HG03378 (cell line): Measurements from ENCODE around the gene VCAN.
A peak's percentile ranks its signal among the peaks of the same experiment; 100 is the strongest.

Source experiments
- ATAC-seq: cut with Tn5 transposase; IDR thresholded peaks from one replicate; pipeline ENCODE4 v1.9.1; 2021; ENCODE audit warnings: mild to moderate bottlenecking, moderate library complexity; ENCODE audit not compliant: unreplicated experiment

Gene VCAN

DNA sequence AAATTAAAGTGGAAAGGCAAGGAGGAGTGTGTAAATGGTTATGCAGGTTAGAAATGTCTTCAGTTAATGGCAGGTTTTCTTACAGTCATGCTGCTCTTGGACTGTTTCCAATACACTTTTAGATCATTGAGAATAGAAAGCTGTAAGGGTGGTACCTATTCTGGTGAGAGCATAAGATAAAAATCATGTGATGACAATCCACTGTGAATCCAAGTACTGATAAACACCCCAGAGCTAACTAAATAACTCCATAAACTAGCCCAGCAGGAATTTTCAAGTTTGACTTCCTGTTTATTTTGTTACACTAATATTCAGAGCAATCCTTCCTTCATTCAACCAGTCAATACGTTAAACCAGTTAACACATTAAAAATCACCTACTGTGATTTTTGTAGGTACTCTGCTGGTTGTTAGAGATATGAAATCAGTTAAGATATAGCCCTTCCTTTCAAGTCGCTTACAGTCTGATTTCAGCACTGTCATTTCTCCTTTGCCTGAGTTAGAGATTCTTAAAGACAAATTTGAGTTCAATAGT, 22.6 kb downstream of the VCAN start:
- no peak for ATAC-seq

DNA sequence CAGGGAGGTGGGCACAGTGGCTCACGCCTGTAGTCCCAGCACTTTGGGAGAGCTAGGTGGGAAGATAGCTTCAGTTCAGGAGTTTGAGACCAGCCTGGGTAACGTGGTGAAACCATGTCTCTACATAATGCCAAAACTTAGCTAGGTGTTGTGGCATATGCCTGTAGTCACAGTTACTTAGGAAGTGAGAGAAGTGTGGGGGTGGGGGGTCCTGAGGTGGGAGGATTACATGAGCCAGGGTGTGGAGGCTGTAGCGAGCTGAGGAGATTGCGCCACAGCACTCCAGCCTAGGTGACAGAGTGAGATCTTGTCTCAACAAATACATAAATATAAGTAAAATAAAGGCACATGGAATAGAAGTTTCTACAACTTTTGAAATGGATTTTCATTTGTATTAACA, 23.1 kb downstream of the VCAN start:
- no peak for ATAC-seq

DNA sequence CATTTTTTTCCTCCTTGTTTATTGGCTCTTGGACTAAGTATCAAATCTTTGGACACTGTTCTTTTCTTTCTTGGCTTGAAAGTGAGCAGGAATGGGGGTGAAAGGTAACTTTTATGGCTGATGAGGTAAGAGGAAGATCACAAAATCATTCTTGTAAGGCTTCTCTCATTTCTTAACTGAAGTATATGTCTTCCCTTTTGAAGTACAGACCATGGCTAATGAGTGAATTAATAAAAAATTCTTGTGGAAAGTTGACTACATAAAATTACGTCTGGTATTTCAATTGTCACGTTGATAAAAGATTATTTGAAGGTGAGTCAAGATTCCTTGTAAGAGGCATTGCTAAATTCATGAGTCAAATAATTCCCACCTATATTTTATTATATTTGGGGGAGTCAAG, 25.1 kb downstream of the VCAN start:
- ATAC-seq = no peak

DNA sequence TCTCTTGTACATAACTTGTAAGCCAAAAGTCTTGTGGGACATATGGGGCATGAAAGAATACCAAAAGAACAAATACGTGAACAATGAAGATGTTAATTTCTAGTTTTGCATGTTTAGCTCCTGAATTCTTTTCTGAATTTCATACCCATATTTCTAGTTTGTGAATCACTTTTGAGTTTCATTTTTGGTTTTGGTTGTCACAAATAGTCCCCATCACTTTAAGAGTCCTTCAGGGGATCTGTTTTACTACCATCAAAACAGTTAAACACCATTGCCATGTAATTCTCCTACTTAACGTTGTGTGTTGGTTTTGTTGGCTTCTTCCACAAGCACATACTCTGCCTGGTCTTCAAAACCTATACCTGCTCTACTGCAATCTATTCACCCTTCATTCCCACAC, 27.0 kb downstream of the VCAN start:
- no peak for ATAC-seq

DNA sequence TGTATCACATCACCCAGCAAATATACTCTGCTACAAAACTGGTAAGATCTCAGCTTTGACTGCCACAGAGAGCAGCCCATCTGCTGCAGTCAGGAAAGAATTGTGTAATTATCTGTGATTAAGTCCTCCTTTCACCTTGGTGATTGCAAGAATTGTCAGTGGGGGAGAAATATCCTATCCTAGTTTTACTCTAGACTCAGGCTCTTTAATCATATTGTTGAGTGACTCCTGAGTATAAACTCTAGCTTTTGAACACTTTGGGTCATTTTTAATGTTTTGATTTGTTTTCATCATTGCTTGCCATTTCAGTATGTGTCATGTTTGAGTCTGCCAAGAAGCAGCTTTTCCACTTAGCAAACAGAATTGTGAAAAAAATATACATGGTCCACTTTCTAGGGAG, 32.1 kb downstream of the VCAN start:
- ATAC-seq = no peak

DNA sequence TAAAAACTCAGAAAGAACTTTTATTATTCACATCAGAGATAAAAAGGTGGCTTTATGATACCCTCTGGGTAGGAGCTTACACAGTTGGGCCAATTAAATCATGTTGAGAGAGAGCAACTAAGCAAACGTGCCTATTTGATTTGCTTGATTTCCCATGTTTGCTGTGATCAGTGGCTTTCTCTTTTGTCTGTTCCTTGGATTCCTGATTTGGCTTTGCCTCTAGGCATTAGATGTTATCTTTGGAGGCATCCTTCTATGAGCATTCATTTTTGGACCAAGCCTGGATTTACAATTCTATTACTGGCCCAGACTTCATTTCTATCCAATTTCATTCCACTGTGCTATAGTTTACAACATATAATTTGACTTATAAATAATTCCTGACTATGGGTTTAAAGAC, 35.9 kb downstream of the VCAN start:
- ATAC-seq = no peak

DNA sequence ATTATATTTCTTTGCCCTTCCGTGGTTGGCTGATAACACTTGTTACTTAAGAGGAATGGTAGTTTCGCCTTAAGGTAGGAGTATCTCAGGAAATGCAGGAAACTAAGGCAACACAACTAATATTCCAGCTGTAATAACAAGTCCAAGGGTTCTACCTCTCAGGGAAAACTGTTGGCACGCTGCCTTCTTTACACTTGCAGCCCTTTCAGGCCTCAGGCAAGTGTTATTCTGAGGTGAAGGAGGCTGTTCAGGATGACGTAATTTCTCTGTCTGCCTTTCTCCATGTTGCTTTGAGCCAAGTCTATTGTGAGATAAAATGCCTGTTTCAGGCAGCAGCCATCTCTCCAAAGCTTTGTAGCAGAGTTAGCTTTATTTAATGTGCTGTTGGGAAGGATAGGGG, 38.0 kb downstream of the VCAN start:
- ATAC-seq = no peak

DNA sequence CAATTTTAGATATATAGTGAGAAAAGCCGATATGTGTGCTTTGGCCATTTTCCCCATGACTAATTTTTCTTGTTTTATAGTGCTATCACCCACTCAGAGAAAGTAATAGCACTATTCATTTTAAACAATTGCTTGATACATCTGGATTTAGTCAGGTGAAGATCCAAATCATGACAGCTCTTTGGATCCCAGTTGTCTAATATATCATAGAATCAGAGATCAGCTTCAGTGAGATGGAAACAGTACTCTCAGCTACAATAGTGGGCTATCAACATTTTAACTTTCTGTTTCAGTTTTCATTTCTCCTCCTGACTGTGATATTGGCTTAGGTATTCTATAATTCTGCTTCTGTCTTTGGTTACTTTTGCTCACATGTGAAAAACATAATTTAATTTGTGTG, 38.7 kb downstream of the VCAN start:
- ATAC-seq = peak; percentile 91

DNA sequence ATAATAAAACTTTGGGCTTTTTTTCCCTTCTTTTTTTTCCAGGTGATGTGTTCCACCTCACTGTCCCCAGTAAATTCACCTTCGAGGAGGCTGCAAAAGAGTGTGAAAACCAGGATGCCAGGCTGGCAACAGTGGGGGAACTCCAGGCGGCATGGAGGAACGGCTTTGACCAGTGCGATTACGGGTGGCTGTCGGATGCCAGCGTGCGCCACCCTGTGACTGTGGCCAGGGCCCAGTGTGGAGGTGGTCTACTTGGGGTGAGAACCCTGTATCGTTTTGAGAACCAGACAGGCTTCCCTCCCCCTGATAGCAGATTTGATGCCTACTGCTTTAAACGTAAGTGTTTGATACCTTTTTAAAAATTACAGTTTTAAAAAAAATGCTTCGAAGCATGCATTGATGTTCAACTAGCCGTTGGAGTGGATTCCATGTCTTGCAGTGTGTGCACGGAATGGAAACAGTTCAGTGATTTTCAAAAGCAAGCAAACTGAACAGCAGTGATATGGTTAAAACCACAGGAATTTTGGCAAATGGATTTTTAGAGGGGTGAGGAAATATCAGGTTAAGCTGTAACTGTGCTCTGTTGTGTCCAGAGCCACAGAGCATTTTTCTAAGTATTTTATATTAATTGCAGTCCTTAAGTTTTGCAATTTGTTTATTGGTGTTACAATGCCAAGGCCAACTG, 40.7 kb downstream of the VCAN start:
- ATAC-seq = no peak

DNA sequence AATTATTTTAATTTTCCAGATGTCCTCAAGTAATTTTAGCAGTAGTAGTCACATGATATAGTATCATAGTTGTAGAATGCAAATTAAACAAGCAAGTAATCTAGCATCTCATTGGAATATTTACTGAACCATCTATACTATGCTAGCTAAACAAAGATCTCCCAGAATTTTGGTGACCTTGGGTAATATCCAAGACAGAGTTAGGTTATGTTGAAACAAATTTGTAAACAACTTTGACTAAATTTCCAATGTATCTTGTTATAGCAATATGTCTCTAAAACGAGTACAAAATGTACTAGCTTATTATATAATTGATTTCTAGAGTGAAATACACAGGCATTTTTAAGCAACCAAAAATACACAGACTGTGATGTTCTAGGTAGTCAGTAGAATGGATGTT, 41.5 kb downstream of the VCAN start:
- ATAC-seq = no peak

DNA sequence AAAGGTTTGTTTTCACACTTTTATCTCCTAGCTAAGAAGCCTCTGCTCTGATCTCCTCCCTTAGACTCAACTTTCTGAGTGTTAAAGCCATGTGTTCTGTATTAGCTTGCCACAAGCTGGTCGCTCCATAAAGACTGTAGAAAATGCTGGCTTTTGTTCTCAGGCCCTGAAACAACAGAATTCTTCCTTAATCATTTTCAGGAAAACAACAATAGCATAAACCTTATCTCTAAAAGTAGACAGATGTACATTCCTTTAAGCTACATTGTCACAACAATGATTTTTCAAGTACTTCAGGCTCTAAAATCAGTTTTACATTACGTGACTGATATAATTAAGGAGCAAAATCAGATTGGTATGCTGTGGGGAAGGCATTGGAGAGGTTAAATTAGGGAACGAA, 41.9 kb downstream of the VCAN start:
- ATAC-seq = no peak

DNA sequence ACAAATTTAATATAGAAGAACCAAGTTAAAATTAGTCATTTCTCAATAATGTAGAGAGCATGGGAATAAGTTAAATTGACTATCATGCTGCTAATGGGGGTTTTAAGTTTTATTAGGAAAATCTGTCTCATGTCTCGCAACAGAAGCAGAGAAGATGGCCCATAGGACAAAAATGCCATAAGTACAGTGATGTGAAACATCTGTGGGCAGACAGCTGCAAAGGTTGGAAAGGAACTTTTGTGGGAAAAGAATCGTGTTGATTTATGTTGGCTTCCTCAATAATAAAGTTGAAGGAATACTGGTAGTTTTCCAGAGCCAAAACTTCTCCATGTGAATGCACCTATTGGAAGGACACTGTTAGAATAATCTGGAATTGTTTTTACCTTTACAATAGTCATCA, 44.8 kb downstream of the VCAN start:
- ATAC-seq = no peak

DNA sequence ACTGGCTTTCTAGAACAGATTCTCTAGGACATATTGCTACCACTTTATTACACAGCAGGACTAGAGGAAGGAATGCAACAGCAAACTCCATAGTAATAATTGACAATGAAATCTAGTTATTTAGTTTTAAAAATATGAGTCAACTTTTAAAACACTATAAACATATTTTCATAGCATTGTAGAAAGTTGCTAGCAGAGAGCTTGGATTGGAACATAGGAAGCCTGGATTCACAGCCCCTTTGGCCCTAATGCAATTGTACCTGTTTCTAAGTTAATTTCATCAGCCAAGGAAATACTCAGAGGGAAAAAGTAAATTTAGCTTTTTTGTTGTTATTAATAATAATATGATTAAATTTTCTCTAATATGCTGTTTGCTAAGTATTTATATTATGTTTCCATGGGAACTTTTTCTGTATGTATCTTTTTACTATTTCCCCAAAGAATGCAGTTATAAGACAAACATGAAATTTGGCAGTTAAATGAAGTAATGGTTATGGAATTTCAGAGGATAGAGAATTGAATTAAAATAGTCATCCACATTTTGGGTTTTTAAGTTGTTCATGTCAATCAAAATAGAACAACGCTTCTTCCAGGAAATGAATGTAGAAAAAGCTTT, 45.6 kb downstream of the VCAN start:
- ATAC-seq = no peak

DNA sequence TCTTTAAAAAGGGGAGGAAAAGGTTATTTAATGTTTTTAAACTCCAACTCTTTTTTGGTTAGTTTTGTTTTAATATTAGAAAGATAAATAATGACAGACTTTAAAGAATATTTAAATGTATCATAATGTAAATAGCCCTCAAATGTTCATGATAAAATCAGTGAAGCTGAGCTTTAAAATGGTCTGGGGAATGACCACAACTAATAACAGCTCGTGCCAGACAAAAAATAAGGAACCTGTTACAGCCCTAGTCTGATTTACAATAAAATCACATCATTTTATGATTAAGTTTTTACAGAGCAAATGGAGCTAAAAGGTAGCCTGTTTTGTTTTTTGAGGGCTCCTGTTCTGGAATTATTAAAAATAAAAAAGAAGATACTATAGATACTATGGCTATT, 46.1 kb downstream of the VCAN start:
- no peak for ATAC-seq

DNA sequence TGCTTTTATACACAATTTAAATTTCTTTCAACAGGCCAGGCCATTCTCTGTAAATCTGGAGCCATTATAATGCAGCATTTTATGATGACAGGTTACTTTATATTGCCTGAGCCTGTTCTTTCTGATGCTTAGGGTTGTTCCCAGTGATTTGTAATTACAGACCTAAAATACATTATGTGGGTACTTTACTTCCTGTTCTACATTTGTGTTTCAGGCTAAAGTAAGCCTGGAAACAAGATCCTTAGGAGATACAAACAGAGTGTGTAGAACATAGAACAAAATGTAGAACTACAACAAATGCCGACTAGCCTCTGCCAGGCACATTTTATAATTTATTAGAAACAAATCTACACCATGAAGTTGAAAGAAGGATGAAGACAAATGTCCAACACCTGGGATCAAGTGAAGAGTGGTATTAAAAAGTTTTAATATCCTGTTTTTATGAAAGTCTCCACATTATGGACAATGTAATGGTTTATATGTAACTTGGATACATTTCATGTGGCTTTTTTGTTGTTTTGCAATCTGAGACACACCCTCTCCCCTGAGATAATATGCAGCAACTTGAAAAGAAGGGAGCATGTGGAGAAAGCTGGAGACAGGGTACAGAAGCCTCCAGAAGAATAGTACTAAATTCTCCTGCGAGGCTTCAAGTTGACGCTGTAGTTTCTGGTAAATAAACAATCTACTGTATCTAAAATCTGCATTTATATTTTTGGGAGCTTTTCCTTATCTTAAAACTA, 46.9 kb downstream of the VCAN start:
- no peak for ATAC-seq

DNA sequence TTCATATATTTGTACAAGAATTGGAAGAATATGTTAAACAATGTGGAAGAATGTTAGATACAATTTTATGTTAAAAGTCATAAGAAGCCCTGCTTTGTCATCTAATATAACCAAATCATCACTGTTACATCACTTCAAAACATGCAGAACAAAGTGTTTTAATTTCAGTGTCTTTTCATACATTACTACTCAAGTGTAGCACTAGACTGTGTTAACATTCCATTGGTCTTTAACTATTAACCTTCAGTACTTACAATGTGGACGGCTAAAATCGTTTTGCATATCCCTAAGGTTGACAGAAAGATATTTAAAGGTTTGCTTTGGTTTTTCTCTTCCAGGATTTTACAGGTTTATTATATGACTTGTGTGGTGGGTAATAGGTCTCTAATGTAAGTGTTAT, 50.9 kb downstream of the VCAN start:
- ATAC-seq = no peak

DNA sequence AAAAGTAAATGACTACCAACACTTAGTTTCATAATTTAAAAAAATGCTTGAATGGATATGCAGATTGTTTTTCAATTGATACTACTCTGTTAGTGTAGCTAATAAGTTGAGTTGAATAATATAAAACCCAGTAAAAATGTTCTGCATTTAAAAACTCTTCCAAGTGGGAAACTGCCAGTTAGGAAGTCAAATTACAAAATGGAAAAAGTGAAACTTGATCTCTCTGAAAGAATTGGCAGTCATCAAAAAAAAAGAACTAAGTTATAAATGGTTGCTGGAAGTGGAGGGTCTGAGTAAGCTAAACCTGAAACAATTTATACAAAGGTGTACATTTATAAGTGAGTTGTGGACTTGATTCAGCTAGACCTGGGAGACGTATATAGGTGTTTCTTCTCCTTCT, 52.4 kb downstream of the VCAN start:
- no peak for ATAC-seq

DNA sequence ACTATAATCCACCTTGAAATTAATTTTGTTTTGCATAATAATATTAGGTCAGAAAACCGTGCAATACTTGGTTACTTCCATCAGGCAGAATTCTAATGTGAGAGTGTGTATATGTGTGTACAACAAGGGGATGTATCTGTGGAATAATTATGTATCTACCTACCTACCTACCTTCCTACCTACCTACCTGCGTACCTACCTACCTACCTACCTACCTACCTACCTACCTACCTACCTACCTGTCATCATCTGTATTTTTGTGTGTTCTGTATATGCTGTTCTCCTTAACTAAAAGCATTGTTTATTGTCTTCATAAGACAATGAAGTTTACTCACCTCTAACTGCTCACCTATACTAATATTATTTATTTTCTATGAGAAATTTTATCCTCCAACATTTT, 52.8 kb downstream of the VCAN start:
- ATAC-seq = no peak

DNA sequence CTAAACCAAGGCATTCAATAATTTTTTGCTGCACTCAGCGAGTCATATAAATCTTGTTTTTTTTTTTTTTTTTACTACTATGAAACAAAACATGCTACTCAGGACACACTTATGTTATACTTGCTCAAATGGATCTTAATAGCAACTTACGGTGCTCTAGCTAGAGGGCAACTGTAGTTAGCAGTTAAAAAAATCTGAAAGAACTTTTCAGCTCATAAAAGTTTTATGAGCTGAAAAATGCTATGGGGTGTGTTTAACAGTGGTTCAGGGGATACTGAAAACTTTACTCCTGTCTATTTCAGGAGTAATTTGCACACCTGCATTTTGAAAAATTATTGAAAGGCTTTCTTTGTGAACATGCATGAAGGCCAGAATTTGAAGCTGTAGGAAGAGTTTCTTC, 53.4 kb downstream of the VCAN start:
- no peak for ATAC-seq

DNA sequence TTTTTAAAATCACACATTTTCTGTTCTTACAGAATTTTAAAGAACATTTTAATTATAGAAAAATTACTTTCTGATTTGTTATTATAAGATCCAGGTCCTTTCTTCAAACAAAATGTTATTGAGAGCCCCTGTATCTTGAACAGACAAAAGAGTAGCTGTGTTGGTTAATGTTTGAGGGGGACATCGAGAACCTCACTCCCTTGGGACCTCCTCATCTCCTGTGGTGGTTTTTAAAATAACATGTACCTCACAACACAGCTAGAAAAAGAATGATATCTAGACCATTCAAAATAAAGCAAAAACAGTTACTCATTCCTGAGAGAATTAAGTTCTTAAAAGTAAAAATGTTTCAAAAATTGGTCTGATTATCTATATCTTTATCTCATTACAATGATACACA, 54.7 kb downstream of the VCAN start:
- no peak for ATAC-seq

DNA sequence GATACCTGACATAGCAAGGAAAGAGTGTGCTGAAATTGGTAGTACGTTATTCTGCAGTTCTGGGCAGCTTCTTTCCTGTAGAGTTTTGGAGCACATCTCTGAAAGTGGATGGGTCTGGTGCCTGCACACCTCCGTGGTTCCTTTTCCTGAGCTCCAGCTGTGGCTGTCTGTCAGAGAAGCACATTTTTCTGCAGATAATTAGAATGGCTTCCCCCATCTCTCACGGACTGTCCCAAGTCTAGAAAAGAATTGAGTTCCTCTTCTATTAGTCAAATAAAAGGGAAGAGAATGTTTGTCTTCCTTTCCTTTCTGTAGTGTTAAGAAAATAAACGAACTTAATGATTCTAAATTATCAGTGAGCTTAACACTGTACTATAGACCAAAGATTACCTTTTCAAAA, 55.7 kb downstream of the VCAN start:
- no peak for ATAC-seq

DNA sequence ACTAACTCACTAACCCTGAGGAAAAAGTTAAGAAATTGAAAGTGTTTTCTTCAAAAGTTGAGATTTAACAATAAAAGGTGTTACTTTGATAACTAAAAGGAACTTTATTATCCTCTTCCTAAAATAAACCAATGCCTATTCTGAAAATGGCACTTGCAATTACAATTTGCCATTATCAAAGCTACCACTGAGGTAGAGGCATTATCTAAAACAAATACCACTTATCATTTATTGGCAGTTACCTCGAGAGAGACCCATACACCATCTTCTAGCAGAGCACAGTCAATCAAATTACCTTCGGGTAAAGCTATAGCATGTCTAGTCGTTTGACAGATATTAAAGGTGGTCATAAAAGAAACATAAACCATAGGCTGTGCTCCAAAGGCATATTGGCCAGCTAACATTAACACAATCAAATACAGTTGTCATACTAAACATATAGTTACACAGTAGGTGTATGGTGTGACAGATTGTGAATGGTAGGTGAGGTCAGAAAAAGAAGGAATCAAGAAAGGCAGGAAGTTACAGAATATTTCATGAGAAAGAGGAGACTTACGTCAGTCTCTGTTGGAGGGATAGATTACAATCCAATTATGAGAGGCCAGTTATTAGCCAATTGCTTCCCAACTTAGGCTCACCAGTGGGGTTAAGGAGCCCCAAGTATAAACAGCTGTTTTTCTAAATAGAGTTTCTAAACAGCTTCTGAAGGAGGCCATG, 56.3 kb downstream of the VCAN start:
- no peak for ATAC-seq
